ENCODE measurements around the gene CA10.

Gene CA10

DNA sequence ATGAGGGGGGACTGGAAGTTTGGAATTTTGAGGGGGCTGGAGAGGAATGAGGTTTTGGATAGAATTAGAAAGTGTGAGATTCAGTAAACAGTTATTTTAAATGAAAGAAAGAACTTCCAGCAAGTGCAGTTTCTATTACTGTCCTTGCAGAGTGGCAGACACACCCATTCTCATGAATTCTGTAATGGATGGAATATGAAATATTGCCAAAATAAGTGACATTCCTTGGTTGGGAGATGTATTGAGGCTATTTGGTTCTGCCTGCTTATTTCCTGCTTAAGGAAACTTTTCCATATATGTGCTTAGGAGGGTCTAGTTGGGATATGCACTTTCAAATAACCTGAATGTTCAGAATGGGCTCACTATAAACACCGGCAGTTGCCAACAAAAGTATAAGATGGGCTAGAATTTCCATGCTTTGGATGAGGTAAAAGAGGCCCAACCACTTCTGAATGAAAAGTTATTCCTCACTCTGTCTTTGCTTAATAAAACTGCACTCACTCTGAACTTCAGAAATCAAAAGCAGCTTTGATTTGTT, 434.4 kb downstream of the CA10 start:
- DNase-seq (ENCODE audit: low spot score), result no peak

DNA sequence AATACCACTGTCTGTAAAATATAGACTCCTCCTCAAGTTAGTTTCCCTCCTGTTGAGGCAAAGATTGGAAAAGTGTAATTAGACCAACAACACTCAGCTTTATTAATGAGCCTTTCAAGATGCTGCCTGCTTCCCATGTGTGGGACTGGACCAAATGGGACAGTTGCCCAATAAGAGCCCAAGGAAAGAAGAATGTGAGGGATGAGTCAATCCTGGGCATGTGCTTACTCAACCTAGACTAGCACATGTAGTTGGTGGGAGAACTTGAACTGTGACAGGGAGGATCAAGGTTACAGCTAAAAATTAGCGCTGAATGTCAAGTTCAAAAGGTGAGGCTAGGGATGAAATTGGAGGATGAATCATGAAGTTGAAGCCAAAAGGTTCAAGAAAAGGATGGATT, 435.5 kb downstream of the CA10 start:
- no peak for DNase-seq (ENCODE audit: low spot score)

DNA sequence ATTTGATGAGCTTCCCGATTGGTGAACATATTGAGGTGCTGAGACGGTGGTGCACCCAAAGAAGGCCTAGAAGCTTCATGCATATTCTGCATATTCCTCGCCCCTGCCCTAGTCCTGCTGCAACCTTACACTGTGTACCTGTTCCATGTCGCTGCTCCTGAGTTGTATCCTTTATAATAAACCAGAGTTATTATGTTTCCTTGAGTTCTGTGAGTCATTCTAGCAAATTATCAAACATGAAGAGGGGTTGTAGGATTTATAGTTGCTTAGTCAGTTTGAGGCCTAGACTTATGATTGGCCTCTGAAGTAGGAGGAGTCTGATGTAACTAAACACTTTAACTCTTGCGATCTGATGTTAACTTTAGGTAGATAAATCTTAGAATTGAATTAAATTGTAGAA, 436.8 kb downstream of the CA10 start:
- no peak for DNase-seq (ENCODE audit: low spot score)

DNA sequence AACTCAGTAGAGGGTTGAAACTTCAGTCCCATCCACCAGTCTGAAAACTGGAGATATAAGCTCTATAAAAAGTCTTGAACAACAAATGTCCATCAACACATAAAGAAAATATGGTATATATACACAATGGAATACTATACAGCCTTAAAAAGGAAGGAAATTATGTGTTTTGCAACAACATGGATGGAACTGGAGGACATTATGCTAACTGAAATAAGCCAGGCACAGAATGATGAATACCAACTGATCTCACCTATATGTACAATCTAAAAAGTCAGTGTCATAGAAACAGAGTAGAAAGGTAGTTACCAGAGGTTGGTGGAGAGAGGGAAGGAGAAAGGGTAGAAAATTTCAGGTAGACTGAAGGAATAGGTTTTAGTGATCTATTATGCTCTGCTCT, 438.1 kb downstream of the CA10 start:
- DNase-seq (ENCODE audit: low spot score), result no peak

DNA sequence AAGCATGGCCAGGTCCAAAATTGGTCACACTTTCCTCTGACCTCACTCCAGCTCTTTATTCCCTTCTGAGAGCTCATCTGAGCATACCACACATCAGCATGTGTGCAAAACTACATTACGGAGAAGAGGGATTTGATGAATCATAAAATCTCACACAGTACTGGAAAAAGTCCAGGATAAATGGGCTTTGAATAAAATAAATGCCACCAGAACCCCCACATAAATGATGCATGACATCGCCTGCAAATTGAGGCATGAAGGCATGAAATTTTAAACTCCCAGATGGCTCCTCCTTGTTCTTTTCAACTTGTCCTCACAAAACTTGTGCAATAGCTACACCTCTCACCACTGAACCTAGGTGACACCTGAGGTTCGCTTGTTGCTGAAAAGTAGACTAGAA, 439.5 kb downstream of the CA10 start:
- no peak for DNase-seq (ENCODE audit: low spot score)

- DNase-seq (ENCODE audit: low spot score), result no peak
These were observed 446.9 kb downstream of the CA10 start for GRCh38 chr17:51711581-51711980.

- no peak for DNase-seq (ENCODE audit: low spot score)
These were observed 447.9 kb downstream of the CA10 start for GRCh38 chr17:51710634-51710979.

GRCh38 chr17:51709694-51710633, 448.6 kb downstream of the CA10 start:
- no peak for DNase-seq (ENCODE audit: low spot score)

DNA sequence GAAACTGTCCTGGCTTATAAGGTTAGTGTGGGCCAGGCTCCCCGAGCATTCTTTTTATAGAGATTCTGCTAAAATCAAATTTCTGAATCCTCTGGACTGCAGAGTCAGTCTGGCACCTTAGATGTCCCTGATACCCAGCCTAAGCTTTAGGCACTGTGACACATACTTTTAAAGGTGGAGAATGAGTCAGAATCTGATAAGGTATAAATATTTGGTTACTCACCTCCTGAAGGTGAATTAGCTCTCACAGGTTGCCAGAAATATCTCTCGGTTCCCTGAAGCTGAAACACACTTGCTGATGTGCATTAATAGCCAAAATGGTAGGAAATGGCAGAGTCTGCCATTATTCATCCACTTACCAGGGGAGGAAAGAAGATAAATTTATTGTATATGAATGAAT, 451.3 kb downstream of the CA10 start:
- DNase-seq (ENCODE audit: low spot score), result no peak

DNA sequence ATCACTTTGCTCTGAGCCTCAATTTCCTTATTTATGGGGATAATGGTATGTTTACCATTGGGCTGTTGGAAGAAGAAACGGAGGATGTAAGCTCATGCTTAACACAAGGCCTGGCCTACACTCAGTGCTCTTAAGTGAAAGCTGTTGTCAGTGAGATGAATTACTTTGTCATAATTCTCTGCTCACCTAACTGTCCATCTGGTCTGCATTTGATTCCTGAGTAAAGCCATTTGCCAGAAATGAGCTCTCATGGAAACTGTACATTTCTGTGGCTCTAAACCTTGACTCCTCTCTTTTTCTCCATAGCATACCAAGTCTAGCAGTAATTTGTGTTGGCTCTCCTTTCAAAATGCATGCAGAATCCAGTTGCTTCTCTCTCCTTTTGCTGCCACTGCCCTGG, 452.4 kb downstream of the CA10 start:
- DNase-seq (ENCODE audit: low spot score), result no peak

DNA sequence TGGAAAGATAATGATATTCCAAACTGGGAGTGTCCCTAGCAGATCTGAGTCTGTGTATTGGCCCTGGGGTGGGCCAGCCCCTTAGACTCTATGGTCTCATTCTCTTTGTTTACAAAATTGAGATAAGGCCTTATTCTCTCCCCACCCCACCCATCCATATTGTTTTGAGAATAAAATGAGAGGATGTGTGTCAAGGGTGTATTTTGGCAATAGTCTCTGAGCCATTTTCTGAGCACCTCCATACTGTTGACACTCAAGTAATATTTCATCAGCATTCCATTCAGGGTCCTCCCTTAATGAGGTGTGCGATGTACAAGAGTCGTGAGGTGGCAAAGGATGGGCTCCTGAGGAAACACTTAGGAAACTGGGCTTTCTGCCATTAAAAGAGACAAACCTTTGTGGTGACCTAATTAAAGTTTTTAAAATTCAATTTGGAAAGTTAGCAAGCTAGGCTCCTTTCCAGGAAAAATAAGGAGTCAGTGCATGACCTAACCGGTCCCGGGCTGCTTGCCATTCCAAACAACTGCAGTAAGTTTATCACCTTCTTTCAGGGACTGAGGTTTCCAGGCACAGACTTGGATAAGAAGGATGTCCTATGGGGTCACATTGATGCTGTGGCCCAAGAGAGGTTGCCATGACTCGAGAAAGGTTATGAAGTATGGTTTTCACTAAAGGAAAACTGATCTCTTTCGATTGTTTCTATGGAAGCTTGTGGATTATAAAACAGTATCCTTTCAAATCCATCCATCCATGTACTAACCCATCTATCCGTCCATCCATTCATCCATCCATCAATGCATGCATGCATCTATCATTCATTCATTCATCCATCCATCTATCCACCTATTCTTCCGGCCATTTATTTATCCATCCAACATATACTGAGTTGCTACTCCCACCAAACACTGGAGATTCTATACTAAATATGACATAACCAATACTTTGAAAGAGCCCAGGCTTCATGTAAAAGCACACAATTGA, 454.9 kb downstream of the CA10 start:
- no peak for DNase-seq (ENCODE audit: low spot score)

DNA sequence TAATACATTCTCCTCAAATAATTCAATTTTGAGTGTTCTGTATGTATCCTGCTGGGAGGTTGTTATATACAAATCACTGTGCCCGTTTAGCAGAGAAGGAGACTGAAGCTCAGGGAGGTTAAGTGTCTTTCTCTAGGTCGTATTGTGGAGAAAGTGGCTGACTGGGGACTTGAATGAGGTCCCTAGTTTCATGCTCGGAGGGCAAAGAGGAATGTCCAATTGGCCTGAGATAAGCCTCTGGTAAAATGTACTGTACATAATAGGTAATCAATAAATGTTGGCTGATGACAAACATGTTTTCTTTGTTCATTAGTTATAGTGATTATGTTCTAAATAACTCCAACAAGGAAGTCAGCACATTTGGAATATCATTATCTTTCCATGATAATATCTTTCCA, 455.6 kb downstream of the CA10 start:
- no peak for DNase-seq (ENCODE audit: low spot score)

DNA sequence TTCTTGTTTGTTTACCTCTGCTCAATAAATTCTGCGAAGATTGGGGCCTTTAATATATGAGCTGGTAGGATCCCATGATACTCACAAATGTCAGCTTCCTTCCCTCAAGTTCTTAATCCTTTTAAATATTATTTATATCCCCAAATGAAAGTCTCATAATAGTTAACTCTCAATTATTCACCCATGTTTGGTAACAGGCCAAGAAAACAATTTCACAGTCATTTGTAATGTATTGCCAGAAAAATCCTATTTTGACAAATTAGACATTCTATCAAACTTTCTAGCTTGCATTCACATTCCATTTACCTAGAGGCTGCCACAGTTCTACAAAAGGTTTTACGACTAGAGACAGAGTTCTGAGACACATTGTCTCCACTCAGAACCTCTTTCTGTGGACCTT, 457.0 kb downstream of the CA10 start:
- no peak for DNase-seq (ENCODE audit: low spot score)

DNA sequence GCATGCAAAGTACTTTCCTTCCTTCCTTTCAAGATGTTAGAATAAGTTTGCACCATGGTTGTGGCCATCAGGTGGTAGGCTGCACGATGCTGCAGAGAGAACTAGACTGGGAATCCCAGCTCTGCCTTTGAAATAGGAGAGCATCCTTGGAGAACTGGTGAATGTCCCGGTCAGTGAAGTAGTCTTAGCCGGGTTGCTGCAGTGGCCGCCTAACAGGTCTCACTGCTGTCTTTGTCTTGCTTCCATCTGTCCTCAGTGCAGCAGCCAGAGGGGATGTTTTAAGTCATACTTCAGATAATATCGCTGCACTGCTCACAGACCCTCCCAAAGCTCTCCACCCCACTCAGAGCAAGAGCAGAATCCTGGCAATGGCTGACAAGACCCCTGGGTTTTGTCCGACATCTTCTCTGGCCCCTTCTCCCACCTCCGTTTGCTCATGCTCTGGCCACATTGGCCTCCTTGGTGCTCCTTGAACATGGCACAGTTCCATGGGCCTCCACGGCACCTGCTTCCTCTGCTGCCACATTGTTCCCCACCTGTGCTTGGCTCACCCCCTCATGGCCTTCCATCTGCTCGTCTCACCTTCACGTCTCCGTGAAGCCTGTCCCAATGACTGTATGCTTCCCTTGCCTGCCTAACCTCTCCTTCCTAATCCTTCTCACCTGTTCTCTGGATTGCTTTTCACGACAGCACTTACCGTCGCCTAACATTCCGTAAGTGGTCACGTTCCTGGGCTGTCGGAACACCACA, 458.3 kb downstream of the CA10 start:
- DNase-seq (ENCODE audit: low spot score), result no peak

DNA sequence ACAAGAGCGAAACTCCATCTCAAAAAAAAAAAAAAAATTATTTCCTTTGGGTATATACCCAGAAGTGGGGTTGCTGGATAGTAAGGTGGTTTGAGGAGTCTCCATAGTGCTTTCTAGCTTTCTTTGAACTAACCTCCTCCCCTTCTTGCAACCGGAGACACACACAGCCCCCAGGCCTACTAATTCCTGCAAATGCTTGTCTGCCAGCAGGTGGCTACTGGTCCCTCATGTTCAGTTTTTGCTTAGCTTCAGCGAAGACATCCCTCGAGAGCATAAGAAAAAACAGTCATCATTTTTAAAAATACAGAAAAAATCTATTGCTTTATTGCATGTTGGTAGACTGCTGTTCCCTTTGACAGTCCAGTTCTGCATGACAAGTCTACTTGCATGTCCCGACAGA, 459.2 kb downstream of the CA10 start:
- no peak for DNase-seq (ENCODE audit: low spot score)

DNA sequence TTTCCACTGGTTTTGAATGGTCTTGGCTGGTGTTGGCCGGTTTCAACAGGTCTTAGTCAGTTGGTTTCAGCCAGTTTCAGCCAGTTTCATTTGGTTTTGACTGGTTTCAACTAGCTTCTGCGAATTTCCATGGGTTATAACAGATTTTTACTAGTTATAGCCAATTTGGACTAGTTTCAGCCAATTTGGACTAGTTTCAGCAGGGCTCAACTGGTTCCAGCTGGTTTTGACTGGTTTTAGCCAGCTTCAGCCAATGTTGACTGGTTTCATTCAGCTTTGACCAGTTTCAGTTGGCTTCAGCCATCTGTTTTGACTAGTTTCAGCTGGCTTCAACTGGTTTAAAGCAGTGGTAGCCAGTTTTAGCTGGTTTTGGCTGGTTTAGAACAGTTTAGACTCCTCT, 465.6 kb downstream of the CA10 start:
- DNase-seq (ENCODE audit: low spot score), result no peak

DNA sequence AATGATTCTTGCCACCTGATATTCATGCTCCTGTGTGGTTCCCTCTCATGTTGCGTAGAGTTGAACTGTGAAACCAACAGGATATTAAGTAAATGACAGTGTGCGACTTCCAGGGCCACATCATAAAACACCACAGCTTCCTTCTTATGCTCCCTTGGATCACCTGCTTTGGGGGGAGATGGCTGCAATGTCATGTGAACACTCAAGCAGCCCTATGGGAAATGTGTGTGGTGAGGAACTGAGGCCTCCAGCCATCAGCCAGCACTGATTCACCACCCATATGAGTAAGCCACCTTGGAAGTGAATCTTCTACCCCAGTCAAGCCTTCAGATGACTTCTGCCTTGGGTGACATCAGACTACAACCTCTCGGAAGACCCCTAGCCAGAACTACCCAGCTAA, 470.6 kb downstream of the CA10 start:
- no peak for DNase-seq (ENCODE audit: low spot score)

DNA sequence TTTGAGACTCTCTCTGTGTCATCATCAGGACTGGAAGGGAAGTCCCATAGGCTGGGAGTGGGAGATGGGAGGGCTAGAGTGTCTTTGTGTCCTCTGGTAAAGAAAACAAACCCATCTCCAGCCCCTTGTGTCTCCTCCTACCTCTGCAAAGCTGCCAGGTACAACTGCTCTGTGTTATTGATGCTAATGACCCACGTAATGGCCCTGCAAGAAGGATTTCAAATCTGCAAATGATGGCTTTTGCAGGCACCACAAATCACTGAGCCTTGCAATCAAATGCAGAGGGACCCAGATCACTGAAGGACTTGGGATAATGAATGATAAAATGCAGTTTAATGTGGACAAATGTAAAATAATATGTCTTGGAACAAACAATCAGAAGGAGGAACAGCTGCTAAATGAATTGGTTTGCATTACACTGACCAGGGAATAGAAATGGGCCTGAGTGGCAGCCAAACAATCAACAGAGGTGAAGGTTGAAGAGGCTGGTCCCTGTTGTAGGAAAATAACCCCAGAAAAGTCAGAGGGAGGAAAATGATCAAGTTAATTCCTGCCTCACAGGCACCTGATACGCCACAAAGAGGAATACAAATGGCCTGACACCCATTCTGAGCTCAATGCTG, 473.1 kb downstream of the CA10 start:
- no peak for DNase-seq (ENCODE audit: low spot score)

DNA sequence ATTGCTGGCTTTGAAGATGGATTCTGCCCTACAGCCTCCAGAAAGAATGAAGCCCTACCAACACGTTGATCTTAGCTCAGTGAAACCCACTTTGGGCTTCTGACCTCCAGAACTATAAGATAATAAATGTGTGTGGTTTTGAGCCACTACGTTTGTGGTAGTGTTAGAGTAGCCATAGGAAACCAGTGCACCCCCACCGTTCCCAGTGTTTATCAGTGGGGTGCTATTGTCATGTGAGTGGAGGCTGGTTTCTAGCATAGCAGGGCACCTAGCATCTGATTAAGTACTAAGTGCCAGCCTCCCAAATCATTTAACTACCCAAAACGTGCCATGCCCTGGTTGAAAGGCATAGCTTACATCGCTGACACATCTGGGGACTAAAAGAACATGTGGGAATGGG, 474.3 kb downstream of the CA10 start:
- no peak for DNase-seq (ENCODE audit: low spot score)

DNA sequence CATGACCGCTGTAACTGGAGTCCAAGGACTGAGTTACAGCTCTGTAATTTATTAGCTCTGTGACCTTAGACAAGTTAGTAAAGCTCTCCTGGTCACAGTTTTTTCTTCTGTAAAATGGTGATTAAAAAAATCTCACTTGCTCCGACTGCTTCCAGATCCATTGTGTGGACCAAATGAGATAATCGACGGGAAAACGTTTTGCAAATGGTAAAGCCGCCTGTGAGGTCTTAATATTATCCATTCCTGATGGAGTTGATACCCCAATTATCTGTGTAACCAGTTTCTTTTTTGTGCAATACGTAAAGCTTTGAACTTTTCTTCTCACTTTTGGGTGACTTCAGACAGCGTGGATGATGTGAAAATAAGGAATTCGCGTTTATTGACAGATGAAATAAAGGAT, 475.2 kb downstream of the CA10 start:
- no peak for DNase-seq (ENCODE audit: low spot score)

DNA sequence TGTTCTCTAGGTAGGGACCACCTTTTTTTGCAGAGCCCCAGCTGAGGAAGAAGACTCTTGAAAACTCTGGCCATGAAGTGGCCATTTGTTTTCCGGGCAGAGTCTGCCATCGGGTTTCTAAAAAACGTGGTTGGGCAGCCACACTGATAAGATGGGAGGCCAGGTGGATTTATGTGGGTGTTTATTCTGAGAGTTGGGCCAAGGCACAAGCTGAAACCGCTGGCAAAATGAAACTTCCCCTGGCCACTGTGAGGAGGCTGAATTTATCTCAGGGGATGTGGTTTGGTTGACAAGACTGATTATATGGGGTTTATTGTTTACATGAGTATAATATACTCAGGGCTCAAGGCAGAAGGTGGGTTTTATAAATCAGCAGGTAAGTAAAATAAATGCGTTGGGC, 476.4 kb downstream of the CA10 start:
- no peak for DNase-seq (ENCODE audit: low spot score)

- no peak for DNase-seq (ENCODE audit: low spot score)
These were observed 480.6 kb downstream of the CA10 start for GRCh38 chr17:51677875-51678274.

All from kidney capillary endothelial cell (primary cell).